ENCODE results near the gene REEP3. TPM values are rescaled to one million over a fixed set of nuclear protein-coding genes. Genes with fewer than 3 reads are reported as not detected.

REEP3 gene
- total and polyA plus RNA-seq, 2 donors (not counting 1 experiment from before 2014, with no cell fraction given), result 67.5 to 86.6 TPM

DNA sequence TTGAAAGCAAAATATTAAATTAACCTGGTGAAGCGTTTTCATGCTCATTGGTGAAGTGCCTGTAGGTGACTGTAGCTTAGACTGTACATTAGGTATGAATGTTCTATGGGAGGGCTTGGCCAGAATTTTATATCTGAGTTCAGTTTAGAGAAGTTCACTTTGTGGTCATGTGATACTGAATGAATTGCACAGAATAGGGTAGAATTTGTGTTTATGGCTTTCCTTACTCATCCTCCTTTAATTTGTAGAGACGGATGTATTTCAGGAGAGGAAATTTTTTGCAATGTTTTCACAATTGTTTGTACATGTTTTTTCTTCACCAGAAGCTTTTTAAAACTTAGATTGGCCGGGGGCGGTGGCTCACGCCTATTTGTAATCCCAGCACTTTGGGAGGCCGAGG, 32.3 kb downstream of the REEP3 start:
- Histone ChIP-seq H3K27me3 (ENCODE audit: control insufficient read depth, insufficient read depth, low read length) (no peaks in the 10 kb centered on the region), H3K27ac (ENCODE audit: insufficient read depth, low read length) (peak overlapping the region; percentile 88), H2AFZ (ENCODE audit: low read length) (no peak overlapping the region), H3K4me1 (ENCODE audit: control insufficient read depth, extremely low read depth, insufficient read depth, low read length) (peaks cover 23% of the 10 kb centered on the region), H4K20me1 (ENCODE audit: control insufficient read depth, extremely low read depth, insufficient read depth, low read length) (no peaks in the 10 kb centered on the region), H3K9me3 (ENCODE audit: control insufficient read depth, insufficient read depth, low read depth, low read length) (no peaks in the 10 kb centered on the region), H3K36me3 (ENCODE audit: control insufficient read depth, insufficient read depth, low read length) (no peaks in the 10 kb centered on the region), H3K9ac (ENCODE audit: insufficient read depth, low read length) (peak overlapping the region; percentile 20), H3K79me2 (ENCODE audit: control insufficient read depth, insufficient read depth, low read length) (peaks cover 32% of the 10 kb centered on the region), H3K4me3 (replicated peaks in 1 of 4; ENCODE audit: control extremely low read depth in 1 of 4, insufficient read depth in 1 of 4, low read depth in 3 of 4, low read length in 4 of 4) (no peak overlapping the region), H3K4me2 (ENCODE audit: extremely low read depth, insufficient read depth, low read length) (peak overlapping the region; percentile 40)
- DNase-seq (ENCODE audit: low read depth in 2 of 2), result peak in 1 of 2 donors; percentile 22
- TF ChIP-seq, protein P1, sequence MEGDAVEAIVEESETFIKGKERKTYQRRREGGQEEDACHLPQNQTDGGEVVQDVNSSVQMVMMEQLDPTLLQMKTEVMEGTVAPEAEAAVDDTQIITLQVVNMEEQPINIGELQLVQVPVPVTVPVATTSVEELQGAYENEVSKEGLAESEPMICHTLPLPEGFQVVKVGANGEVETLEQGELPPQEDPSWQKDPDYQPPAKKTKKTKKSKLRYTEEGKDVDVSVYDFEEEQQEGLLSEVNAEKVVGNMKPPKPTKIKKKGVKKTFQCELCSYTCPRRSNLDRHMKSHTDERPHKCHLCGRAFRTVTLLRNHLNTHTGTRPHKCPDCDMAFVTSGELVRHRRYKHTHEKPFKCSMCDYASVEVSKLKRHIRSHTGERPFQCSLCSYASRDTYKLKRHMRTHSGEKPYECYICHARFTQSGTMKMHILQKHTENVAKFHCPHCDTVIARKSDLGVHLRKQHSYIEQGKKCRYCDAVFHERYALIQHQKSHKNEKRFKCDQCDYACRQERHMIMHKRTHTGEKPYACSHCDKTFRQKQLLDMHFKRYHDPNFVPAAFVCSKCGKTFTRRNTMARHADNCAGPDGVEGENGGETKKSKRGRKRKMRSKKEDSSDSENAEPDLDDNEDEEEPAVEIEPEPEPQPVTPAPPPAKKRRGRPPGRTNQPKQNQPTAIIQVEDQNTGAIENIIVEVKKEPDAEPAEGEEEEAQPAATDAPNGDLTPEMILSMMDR (conservative IDR thresholded peaks at IDR 0.05 in 1 of 2, IDR thresholded peaks at IDR 0.05 in 1 of 2; ENCODE audit: low read depth in 1 of 2, low read length in 2 of 2), result no peak
- no peak for TF ChIP-seq EZH2 (IDR thresholded peaks at IDR 0.05; ENCODE audit: low read length, missing control alignments)

DNA sequence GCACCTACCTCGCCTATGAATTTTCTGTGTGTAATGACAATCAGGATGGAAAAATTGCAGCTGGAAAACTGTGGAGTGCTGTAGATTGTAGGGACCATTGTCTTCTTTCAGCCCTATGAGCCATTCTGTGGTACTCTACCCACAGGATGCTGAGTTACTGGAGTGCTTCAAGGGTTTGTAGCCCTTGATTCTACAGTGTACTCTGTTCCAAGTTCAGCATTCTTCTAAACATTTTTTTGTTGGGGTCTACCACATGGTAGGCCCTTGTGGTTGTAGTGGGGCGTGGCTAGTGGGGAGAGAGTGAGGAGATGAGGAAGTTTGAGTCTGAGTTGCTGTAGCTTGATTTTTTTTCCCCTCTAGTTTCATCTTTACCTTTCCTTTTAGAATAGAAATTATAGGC, 33.5 kb downstream of the REEP3 start:
- TF ChIP-seq, protein P1 (conservative IDR thresholded peaks at IDR 0.05 in 1 of 2, IDR thresholded peaks at IDR 0.05 in 1 of 2; ENCODE audit: low read depth in 1 of 2, low read length in 2 of 2), result no peak
- TF ChIP-seq EZH2 (IDR thresholded peaks at IDR 0.05; ENCODE audit: low read length, missing control alignments), result no peak
- no peaks in the 10 kb centered on the region for H4K20me1 ChIP-seq (ENCODE audit: control insufficient read depth, extremely low read depth, insufficient read depth, low read length)
- no peak overlapping the region for H2AFZ ChIP-seq (ENCODE audit: low read length)
- peak; percentile 86 to 99 for DNase-seq (ENCODE audit: low read depth in 2 of 2)
- no peak overlapping the region for H3K9ac ChIP-seq (ENCODE audit: insufficient read depth, low read length)
- H3K9me3 ChIP-seq (ENCODE audit: control insufficient read depth, insufficient read depth, low read depth, low read length), result no peaks in the 10 kb centered on the region
- peaks cover 23% of the 10 kb centered on the region for H3K4me1 ChIP-seq (ENCODE audit: control insufficient read depth, extremely low read depth, insufficient read depth, low read length)
- H3K4me3 ChIP-seq (replicated peaks in 1 of 4; ENCODE audit: control extremely low read depth in 1 of 4, insufficient read depth in 1 of 4, low read depth in 3 of 4, low read length in 4 of 4), result no peak overlapping the region
- H3K4me2 ChIP-seq (ENCODE audit: extremely low read depth, insufficient read depth, low read length), result peak overlapping the region; percentile 81
- no peaks in the 10 kb centered on the region for H3K27me3 ChIP-seq (ENCODE audit: control insufficient read depth, insufficient read depth, low read length)
- peaks cover 30% of the 10 kb centered on the region for H3K79me2 ChIP-seq (ENCODE audit: control insufficient read depth, insufficient read depth, low read length)
- H3K36me3 ChIP-seq (ENCODE audit: control insufficient read depth, insufficient read depth, low read length), result no peaks in the 10 kb centered on the region
- peak overlapping the region; percentile 88 for H3K27ac ChIP-seq (ENCODE audit: insufficient read depth, low read length)

DNA sequence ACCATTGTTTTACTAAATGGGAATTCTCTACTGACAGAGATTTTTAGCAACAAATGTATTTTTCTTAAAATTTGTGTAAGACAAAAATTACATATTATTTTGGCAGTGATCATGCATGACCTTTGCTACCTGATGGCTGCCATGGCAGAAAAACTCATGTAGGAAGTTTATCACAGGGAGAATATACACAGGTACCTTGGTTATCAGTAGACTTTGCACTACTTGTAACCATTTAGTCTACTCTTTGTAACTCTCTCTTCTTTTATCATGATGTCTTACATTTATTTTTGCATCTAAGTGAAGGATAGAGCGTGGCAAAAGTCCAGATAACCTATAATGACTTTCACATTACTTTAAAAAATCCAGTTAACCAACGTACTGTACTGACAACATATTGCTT, 34.1 kb downstream of the REEP3 start:
- Histone ChIP-seq H2AFZ (ENCODE audit: low read length) (no peak overlapping the region), H3K27me3 (ENCODE audit: control insufficient read depth, insufficient read depth, low read length) (no peaks in the 10 kb centered on the region), H3K36me3 (ENCODE audit: control insufficient read depth, insufficient read depth, low read length) (no peaks in the 10 kb centered on the region), H3K9ac (ENCODE audit: insufficient read depth, low read length) (no peak overlapping the region), H3K9me3 (ENCODE audit: control insufficient read depth, insufficient read depth, low read depth, low read length) (no peaks in the 10 kb centered on the region), H3K4me3 (replicated peaks in 1 of 4; ENCODE audit: control extremely low read depth in 1 of 4, insufficient read depth in 1 of 4, low read depth in 3 of 4, low read length in 4 of 4) (no peak overlapping the region), H3K79me2 (ENCODE audit: control insufficient read depth, insufficient read depth, low read length) (peaks cover 27% of the 10 kb centered on the region), H4K20me1 (ENCODE audit: control insufficient read depth, extremely low read depth, insufficient read depth, low read length) (no peaks in the 10 kb centered on the region), H3K4me1 (ENCODE audit: control insufficient read depth, extremely low read depth, insufficient read depth, low read length) (peaks cover 23% of the 10 kb centered on the region), H3K27ac (ENCODE audit: insufficient read depth, low read length) (peak overlapping the region; percentile 88), H3K4me2 (ENCODE audit: extremely low read depth, insufficient read depth, low read length) (peak overlapping the region; percentile 33)
- TF ChIP-seq, protein P1 (conservative IDR thresholded peaks at IDR 0.05 in 1 of 2, IDR thresholded peaks at IDR 0.05 in 1 of 2; ENCODE audit: low read depth in 1 of 2, low read length in 2 of 2), result no peak
- no peak for TF ChIP-seq EZH2 (IDR thresholded peaks at IDR 0.05; ENCODE audit: low read length, missing control alignments)
- no peak for DNase-seq (ENCODE audit: low read depth in 2 of 2)

Measured in fibroblast of lung (primary cell).